Measurements from ENCODE around the gene JAG1.

The JAG1 gene

DNA sequence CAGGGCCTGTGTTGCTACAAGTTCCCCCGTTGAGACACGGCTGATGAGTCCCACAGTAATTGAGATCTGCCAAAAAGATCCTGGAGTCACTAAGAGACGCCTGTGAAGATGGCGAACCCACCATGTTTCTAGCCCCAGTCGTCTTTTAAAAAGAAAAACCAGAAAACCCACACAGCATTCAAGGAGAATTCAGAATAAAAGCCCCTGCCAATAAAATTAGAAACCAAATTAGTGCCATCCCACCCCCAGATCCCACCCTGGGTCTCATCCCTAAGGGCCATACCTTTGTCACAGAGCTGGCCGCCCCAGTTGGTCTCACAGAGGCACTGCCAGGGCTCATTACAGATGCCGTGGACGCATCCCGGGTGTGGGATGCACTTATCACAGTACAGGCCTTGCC lies 21.6 kb downstream of the JAG1 start:
- FAIRE-seq: no peak

DNA sequence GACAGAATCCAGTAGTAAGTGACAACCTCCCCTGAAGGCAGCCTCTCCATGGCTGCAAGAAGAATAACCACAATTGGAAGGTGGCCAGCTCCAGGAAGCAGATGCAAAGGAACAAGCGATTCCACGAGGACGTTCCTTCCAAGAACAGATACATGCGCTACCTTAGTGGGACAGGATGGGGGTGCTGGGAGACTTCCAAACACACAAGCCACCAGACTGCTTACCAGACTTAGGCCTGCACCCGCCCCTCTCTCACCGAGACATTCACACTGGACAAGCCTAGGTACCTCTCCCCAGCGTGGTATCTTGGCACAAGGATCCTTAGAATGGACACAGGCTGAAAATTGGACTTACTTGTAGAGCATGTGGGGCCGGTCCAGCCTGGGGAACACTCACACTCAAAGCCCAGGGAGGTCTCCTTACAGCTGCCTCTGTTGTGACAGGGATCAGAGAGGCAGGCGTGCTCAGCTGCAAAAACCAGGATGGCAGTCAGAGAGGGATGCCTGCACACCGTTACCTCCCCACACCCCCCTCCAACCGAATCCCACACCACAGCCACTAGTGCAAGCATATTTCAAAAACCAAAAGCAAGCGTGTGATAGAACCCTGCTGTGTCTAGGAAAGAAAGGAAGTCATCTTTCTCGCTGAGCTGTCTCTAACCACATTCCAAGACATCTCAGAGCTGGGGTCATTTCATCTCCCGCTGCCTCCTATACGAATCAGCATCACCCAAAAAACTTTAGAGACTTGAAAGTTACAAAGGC lies 22.4 kb downstream of the JAG1 start:
- FAIRE-seq: no peak

GRCh38 chr20:10649797-10650160 lies 24.0 kb downstream of the JAG1 start:
- FAIRE-seq: no peak

DNA sequence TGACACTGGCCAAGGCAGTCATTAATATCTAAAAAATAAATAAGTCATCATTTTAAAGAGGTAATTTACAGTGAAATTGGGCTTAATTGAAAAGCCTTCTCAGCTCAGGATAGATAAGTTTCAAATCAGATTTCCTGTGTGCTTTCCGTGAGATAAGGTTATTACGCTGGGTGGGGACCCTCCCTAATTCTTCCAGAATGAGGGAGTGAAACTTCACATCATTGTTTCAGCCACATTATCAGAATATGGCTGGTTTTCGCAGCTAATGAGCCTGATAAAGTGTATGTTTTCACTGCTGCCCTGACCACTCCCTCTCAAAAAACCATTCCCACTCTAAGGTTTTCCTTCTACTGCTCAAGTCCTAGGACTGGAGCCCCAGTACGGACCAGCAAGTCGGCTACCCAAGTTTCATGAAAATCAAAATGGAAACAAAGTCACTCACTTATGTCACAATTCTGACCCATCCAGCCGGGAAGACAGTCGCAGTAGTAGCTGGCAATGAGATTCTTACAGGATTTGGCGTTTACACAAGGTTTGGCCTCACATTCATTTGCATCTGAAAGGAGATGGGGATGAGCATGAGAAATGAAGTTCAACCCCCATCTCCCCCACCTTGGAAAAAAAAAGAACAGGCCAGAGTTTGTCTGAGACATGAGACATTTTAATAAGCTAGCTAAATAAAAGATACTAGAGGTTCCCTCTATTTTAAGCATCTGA lies 24.6 kb downstream of the JAG1 start:
- FAIRE-seq: no peak

DNA sequence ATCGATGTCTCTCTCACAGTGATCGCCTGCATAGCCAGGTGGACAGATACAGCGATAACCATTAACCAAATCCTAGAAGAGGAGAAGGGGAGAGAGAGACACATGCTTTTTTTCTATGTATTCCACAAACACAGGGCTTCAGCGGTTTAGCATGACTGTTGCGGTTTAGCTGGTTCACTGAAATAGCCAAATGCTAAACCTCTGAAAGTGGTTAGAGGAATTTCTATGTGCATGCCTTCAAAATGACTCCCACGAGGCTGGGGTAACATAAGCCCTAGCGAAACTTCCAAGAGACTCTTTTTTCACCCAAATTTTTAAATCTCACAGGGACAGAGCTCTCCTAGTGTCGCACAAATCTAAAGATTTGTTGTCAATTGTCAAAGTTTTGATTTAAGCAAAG lies 25.1 kb downstream of the JAG1 start:
- no peak for FAIRE-seq

GRCh38 chr20:10647909-10648308 lies 25.9 kb downstream of the JAG1 start:
- no peak for FAIRE-seq

- FAIRE-seq: no peak
Observed at GRCh38 chr20:10647471-10647870, 26.3 kb downstream of the JAG1 start.

- FAIRE-seq: no peak
Observed at GRCh38 chr20:10646886-10647420, 26.8 kb downstream of the JAG1 start.

- FAIRE-seq: no peak
Observed at GRCh38 chr20:10646006-10646405, 27.8 kb downstream of the JAG1 start.

- FAIRE-seq: no peak
Observed at GRCh38 chr20:10645205-10645570, 28.6 kb downstream of the JAG1 start.

DNA sequence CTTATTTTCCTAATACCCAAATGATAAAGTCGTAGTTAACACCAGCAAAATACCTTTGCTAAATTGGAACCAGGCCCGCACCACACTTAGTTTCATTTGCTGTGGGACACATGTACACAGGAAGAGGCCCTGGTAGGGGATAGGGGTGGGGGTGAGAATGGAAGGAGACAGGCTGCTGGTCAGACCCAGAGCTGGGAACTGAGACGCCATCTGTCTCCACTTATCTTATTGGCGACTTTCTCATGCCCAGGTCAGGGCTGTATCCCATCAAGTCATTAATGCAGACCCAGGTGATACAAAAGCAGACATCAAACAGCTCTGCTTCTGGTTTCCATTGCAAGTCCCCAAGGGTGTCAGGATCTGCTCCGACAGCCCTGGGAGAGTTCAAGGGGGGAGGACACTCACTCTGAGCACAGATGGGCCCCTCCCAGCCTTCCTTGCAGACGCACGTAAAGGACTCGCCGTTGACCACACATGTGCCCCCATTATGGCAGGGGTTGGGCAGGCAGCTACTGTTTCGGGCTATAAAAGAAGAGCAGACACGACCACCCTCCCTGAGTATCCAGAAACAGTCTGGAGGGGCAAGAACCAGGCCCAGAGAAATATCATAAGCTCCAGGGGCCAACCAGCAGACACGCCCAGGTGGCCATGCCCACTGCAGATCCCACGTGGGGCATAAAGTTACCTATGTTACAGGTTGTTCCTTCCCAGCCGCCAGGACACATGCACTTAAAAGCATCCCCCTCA lies 29.2 kb downstream of the JAG1 start:
- FAIRE-seq: no peak

- no peak for FAIRE-seq
Observed at GRCh38 chr20:10643560-10643873, 30.3 kb downstream of the JAG1 start.

- no peak for FAIRE-seq
Observed at GRCh38 chr20:10642856-10643559, 30.8 kb downstream of the JAG1 start.

- no peak for FAIRE-seq
Observed at GRCh38 chr20:10641893-10642292, 31.9 kb downstream of the JAG1 start.

GRCh38 chr20:10641467-10641866 lies 32.3 kb downstream of the JAG1 start:
- FAIRE-seq: no peak

DNA sequence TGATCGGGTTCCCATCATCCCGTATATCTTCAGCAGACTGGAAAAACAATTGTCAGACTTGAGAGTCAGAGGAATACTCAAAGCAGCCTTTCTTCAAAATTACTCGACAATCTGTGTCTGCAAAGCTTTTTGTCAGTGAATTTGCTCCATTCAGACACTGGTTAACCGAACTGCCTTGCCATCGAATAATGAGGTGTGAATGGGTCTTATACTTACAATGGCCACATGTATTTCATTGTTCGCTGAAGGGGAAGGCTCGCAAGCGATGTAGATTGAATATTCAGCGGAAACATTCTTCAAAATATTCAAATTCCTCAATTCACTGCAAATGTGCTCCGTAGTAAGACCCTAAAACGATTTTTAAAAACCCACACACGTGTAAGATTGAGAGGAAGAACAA lies 32.9 kb downstream of the JAG1 start:
- no peak for FAIRE-seq

DNA sequence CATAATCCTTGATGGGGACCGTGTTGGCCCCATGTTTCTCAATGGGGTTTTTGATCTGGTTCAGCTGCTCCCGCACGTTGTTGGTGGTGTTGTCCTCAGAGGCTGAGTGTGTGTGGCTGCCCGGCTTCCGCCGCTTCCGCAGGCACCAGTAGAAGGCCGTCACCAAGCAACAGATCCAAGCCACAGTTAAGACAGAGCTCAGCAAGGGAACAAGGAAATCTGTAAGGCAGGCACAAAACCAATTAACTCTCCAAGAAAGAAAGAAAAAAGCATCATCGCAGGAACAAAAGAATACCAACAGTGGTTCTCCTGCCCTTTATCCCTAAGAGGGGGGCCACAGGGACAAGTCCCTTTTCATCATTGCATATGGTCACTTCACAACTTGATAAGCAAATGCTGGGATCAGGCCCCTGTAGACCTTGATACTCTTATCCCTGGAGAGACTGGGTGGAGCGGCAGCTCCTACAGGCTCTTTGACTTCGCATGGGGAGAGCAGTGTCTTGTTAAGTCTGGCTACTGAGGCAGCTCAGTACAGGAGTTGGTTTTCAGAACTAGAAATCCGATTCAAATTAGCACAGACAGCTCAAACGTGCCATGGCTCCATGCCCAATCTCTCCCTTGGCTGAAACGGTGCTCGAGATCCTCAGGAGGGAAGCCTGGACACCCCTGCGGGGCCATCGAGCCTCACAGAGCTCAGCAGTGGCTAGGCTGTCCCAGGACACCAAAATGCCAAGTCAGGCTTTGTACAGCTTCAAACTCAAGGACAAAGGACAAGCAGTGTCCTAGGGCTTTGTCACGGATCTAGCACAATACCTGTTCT lies 33.9 kb downstream of the JAG1 start:
- no peak for FAIRE-seq

- FAIRE-seq: no peak
Observed at GRCh38 chr20:10639077-10639736, 34.6 kb downstream of the JAG1 start.

- FAIRE-seq: no peak
Observed at GRCh38 chr20:10637563-10637962, 36.2 kb downstream of the JAG1 start.

DNA sequence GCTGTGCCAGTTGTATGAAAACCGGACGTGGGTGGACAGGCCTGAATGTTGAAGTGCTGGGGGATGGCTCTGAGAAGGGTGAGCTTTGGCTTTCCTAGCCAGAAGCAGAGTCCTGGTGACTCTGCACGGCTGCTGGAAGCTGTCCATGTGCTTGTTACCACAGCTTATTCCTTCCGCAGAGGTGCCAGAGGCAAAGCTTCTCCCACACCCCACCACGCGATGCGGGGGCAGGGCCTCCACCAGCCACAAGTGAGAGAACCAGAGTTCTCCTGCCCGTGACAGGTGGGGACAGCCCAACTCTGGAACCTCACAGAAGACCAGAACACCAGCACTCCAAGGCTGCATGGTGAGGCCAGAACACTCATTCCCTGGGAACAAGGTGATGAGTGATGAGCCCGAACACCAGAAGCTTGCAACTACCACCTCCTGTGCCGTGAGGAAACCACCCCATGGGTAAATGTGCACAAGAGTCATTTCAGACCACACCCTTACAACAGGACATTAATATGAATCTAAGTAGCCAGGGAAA lies 36.7 kb downstream of the JAG1 start:
- FAIRE-seq: no peak

DNA sequence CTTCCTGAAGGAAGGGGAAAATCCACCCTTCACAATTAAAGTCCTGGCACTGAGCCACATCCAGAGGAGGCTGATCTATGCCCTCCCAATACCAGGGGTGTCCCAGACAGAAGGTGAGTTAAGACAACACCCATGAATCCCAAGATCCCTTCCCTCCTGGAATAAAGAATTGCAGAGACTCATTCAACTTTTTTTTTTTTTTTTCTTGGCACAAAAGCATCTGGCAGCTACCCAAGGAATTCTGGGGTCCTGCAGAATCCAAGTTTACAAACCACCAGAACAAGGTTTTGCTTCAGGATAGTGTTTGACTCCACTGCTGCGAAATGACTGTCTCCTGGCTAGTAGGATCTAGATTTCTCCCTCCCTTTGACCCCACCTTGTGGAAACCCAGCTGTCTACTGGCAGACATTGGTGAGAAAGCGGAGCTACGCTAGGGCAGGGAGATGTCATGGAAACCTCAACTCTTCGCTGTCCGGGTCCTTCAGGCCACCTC lies 37.4 kb downstream of the JAG1 start:
- FAIRE-seq: no peak

Data from endometrium (tissue), 2 donors.